ENCODE results near the gene HOXA3. TPM values are rescaled to one million over a fixed set of nuclear protein-coding genes. Genes with fewer than 3 reads are reported as not detected.

HOXA3 gene
- total and polyA plus RNA-seq, 9 of the 15 experiments (the other 6 are each of a cell fraction or from before 2014, with no cell fraction given), result 0.04 to 0.13 TPM; not detected in 7

GRCh38 chr7:27112955-27113949 is 39.1 kb downstream of the HOXA3 start:
- H3K4me1 ChIP-seq (replicated peaks in 1 of 2; ENCODE audit: control insufficient read depth in 2 of 2, insufficient read depth in 2 of 2, low read length in 2 of 2), result peaks cover 0 to 25% of the 10 kb centered on the region in 2 experiments; a peak in 2 of 5 replicates
- 0 out of 2 replicates have a peak, but pooled peaks cover 6% of the 10 kb centered on the region for H4K20me1 ChIP-seq (replicated peaks; ENCODE audit: control insufficient read depth, insufficient read depth, low read length)
- no peak overlapping the region for H3K9ac ChIP-seq (ENCODE audit: insufficient read depth in 1 of 2, low read depth in 2 of 2, low read length in 2 of 2)
- WGBS (ENCODE audit: insufficient coverage, low coverage, missing lambda C conversion rate), result 16% methylated on average over 37 of the region's 57 CpGs
- FAIRE-seq, result peak; percentile 35
- H3K36me3 ChIP-seq (ENCODE audit: control insufficient read depth, insufficient read depth, low read length), result no peaks in the 10 kb centered on the region
- H3K4me2 ChIP-seq (ENCODE audit: insufficient read depth, low read length), result no peak overlapping the region
- no TSS peak for BruUV-seq (replicated peaks)
- peak; percentile 92 for ATAC-seq
- no peaks in the 10 kb centered on the region for H3K9me1 ChIP-seq (ENCODE audit: control insufficient read depth, insufficient read depth, low read length)
- no peak overlapping the region for H3K27ac ChIP-seq (ENCODE audit: extremely low read depth, low read depth, low read length)
- DNase-seq (ENCODE audit: extremely low read depth in 1 of 4, low spot score in 3 of 4), result peak in 2 of 4 experiments; percentile 59 to 63
- intact Hi-C loops (cut with micrococcal nuclease) (no loop called here), in situ Hi-C loops (cut with MboI) (no loop called here)
- H3K27me3 ChIP-seq (ENCODE audit: control insufficient read depth in 2 of 2, insufficient read depth in 2 of 2, low read length in 2 of 2), result peaks cover 47 to 68% of the 10 kb centered on the region in 2 experiments
- H3K9me3 ChIP-seq (replicated peaks; ENCODE audit: control insufficient read depth, insufficient read depth, low read depth, low read length), result no peaks in the 10 kb centered on the region
- H3K4me3 ChIP-seq, result no peak overlapping the region
- H2AFZ ChIP-seq (ENCODE audit: low read depth, low read length), result no peak overlapping the region
- CTCF ChIA-PET (ENCODE audit: low intra/inter-chr PET ratio), result no interaction called here
- H3K79me2 ChIP-seq (ENCODE audit: control insufficient read depth, insufficient read depth, low read length), result no peaks in the 10 kb centered on the region
- POLR2A ChIA-PET, result no interaction called here
- TF ChIP-seq, protein P1, sequence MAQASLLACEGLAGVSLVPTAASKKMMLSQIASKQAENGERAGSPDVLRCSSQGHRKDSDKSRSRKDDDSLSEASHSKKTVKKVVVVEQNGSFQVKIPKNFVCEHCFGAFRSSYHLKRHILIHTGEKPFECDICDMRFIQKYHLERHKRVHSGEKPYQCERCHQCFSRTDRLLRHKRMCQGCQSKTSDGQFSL (CRISPR knock-in tag; IDR thresholded peaks at IDR 0.05), result no peak
- TF ChIP-seq, protein P1 (tag; IDR thresholded peaks at IDR 0.05), result no peak
- TF ChIP-seq ZNF232 (CRISPR knock-in tag; IDR thresholded peaks at IDR 0.05) (no peak), ELK3 (CRISPR knock-in tag; IDR thresholded peaks at IDR 0.05) (no peak), NR2C2 (CRISPR knock-in tag; IDR thresholded peaks at IDR 0.05) (no peak), NR2C2 (tag; IDR thresholded peaks at IDR 0.05) (peak; percentile 57), GATAD2B (IDR thresholded peaks at IDR 0.05; ENCODE audit: borderline replicate concordance) (no peak), KDM1A (IDR thresholded peaks at IDR 0.05) (peak; percentile 54 to 72; a peak in 3 of 4 replicates), RCOR1 (IDR thresholded peaks at IDR 0.05; ENCODE audit: borderline replicate concordance in 1 of 2, low read depth in 2 of 2, low read length in 2 of 2) (peak in 1 of 2 experiments; percentile 84; a peak in 2 of 4 replicates), RBM25 (IDR thresholded peaks at IDR 0.05; ENCODE audit: low read depth, low read length, severe bottlenecking) (peak; percentile 7), ZNF239 (CRISPR knock-in tag; IDR thresholded peaks at IDR 0.05) (no peak), ZNF280B (CRISPR knock-in tag; IDR thresholded peaks at IDR 0.05) (no peak), EP300 (IDR thresholded peaks at IDR 0.05; ENCODE audit: low read length) (0 out of 2 replicates have a peak, but pooled peaks have one; percentile 10), SMAD4 (CRISPR knock-in tag; conservative IDR thresholded peaks at IDR 0.05) (0 out of 2 replicates have a peak, but pooled peaks have one; percentile 39)
- TF ChIP-seq, protein P2, sequence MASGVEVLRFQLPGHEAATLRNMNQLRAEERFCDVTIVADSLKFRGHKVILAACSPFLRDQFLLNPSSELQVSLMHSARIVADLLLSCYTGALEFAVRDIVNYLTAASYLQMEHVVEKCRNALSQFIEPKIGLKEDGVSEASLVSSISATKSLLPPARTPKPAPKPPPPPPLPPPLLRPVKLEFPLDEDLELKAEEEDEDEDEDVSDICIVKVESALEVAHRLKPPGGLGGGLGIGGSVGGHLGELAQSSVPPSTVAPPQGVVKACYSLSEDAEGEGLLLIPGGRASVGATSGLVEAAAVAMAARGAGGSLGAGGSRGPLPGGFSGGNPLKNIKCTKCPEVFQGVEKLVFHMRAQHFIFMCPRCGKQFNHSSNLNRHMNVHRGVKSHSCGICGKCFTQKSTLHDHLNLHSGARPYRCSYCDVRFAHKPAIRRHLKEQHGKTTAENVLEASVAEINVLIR (CRISPR knock-in tag; IDR thresholded peaks at IDR 0.05), result no peak

All from K562 (cell line).